ENCODE measurements around the gene OR10A5.

- peak in 1 of 2 experiments; percentile 76; a peak in 2 of 4 replicates for TF ChIP-seq REST (IDR thresholded peaks at IDR 0.05; ENCODE audit: insufficient read depth in 1 of 2, low read depth in 2 of 2, low read length in 2 of 2)
- TF ChIP-seq TAF1 (IDR thresholded peaks at IDR 0.05; ENCODE audit: borderline replicate concordance, insufficient read depth, low read length): no peak
- no peak for TF ChIP-seq SIN3A (IDR thresholded peaks at IDR 0.05; ENCODE audit: borderline replicate concordance, insufficient read depth, low read length)
- no peak for TF ChIP-seq POLR2AphosphoS5 (IDR thresholded peaks at IDR 0.05; ENCODE audit: low read depth, low read length)
These were observed 30.3 kb downstream of the OR10A5 start for GRCh38 chr11:6875761-6876160.

All from PFSK-1 (cell line).